Trophoblast cell (in vitro differentiated cells and primary cell): Measurements from ENCODE around the gene HIBCH.
A peak's percentile ranks its signal among the peaks of the same experiment; 100 is the strongest.

Experiments
- DNase-seq, 2 donors: peaks; one replicate each; pipeline ENCODE4 v3.0.0-alpha.2; 2016
- H2AFZ ChIP-seq: 2 replicates; pipeline ENCODE4 v1.6.1; 2013; ENCODE audit warnings: low read length, moderate library complexity, mild to moderate bottlenecking; ENCODE audit not compliant: insufficient read depth, poor library complexity
- H2AK5ac ChIP-seq: 2 replicates; pipeline ENCODE4 v1.6.1; 2013; ENCODE audit warnings: mild to moderate bottlenecking, low read length
- H2BK120ac ChIP-seq: 2 replicates; pipeline ENCODE4 v1.6.1; 2013; ENCODE audit warnings: low read length, mild to moderate bottlenecking, moderate library complexity; ENCODE audit not compliant: insufficient read depth, poor library complexity
- H2BK12ac ChIP-seq: 2 replicates; pipeline ENCODE4 v1.6.1; 2013; ENCODE audit warnings: mild to moderate bottlenecking, low read length, moderate library complexity
- H2BK5ac ChIP-seq: 2 replicates; pipeline ENCODE4 v1.6.1; 2013; ENCODE audit warnings: low read length, low read depth, moderate library complexity, mild to moderate bottlenecking; ENCODE audit not compliant: poor library complexity
- H3K14ac ChIP-seq: 2 replicates; pipeline ENCODE4 v1.6.1; 2013; ENCODE audit warnings: mild to moderate bottlenecking, low read length
- H3K18ac ChIP-seq: 2 replicates; pipeline ENCODE4 v1.6.1; 2013; ENCODE audit warnings: mild to moderate bottlenecking, low read length
- H3K23ac ChIP-seq: 2 replicates; pipeline ENCODE4 v1.6.1; 2013; ENCODE audit warnings: low read length
- H3K27ac ChIP-seq: 2 replicates; pipeline ENCODE4 v1.5.1; 2013; ENCODE audit warnings: low read depth, mild to moderate bottlenecking, inconsistent platforms, low read length, moderate library complexity
- H3K27me3 ChIP-seq: 2 replicates; pipeline ENCODE4 v1.6.1; 2013; ENCODE audit warnings: inconsistent platforms, mild to moderate bottlenecking, low read length, moderate library complexity; ENCODE audit not compliant: insufficient read depth
- H3K36me3 ChIP-seq, 2 experiments: 1 replicate in 1 of 2; 2 replicates in 1 of 2; pipeline ENCODE4 v1.6.1; 2013; ENCODE audit warnings: low read length in 2 of 2, mild to moderate bottlenecking in 2 of 2, moderate library complexity in 1 of 2; ENCODE audit not compliant: insufficient read depth in 2 of 2, control insufficient read depth in 1 of 2
- H3K4ac ChIP-seq: 2 replicates; pipeline ENCODE4 v1.6.1; 2013; ENCODE audit warnings: low read depth, mild to moderate bottlenecking, low read length, moderate library complexity
- H3K4me1 ChIP-seq, 2 experiments: 1 replicate in 1 of 2; 2 replicates in 1 of 2; pipeline ENCODE4 v1.6.1; 2013; ENCODE audit warnings: low read length in 2 of 2, mild to moderate bottlenecking in 2 of 2, moderate library complexity in 1 of 2; ENCODE audit not compliant: insufficient read depth in 2 of 2, control insufficient read depth in 1 of 2
- H3K4me2 ChIP-seq: 2 replicates; pipeline ENCODE4 v1.6.1; 2013; ENCODE audit warnings: inconsistent platforms, mild to moderate bottlenecking, low read length, moderate library complexity
- H3K4me3 ChIP-seq: 2 replicates; pipeline ENCODE4 v1.5.1; 2013; ENCODE audit warnings: mild to moderate bottlenecking, low read depth, low read length, inconsistent platforms
- H3K79me1 ChIP-seq: one replicate; pipeline ENCODE4 v1.6.1; 2013; ENCODE audit warnings: low read length
- H3K79me2 ChIP-seq: 2 replicates; pipeline ENCODE4 v1.6.1; 2013; ENCODE audit warnings: low read length, mild to moderate bottlenecking; ENCODE audit not compliant: control insufficient read depth, insufficient read depth, poor library complexity
- H3K9ac ChIP-seq: 2 replicates; pipeline ENCODE4 v1.6.1; 2013; ENCODE audit warnings: mild to moderate bottlenecking, low read length
- H3K9me3 ChIP-seq: 2 replicates; pipeline ENCODE4 v1.6.1; 2013; ENCODE audit warnings: low read depth, mild to moderate bottlenecking, control low read depth, inconsistent platforms, low read length; ENCODE audit not compliant: insufficient read depth
- H4K12ac ChIP-seq: 2 replicates; pipeline ENCODE4 v1.6.1; 2013; ENCODE audit warnings: low read depth, mild to moderate bottlenecking, low read length, moderate library complexity
- H4K8ac ChIP-seq: 2 replicates; pipeline ENCODE4 v1.6.1; 2013; ENCODE audit warnings: low read depth, mild to moderate bottlenecking, low read length, moderate library complexity
- H4K91ac ChIP-seq: one replicate; pipeline ENCODE4 v1.6.1; 2013; ENCODE audit warnings: low read depth, mild to moderate bottlenecking, low read length, moderate library complexity
- WGBS: extraction: QIAGEN DNeasy Blood & Tissue Kit; methylation state at CpG from one replicate; pipeline ENCODE4 v1.1.7; 2013; ENCODE audit warnings: missing lambda C conversion rate; ENCODE audit not compliant: insufficient read length, insufficient coverage; ENCODE audit errors: extremely low coverage; 5-methylcytosine and 5-hydroxymethylcytosine counted together

HIBCH gene

DNA sequence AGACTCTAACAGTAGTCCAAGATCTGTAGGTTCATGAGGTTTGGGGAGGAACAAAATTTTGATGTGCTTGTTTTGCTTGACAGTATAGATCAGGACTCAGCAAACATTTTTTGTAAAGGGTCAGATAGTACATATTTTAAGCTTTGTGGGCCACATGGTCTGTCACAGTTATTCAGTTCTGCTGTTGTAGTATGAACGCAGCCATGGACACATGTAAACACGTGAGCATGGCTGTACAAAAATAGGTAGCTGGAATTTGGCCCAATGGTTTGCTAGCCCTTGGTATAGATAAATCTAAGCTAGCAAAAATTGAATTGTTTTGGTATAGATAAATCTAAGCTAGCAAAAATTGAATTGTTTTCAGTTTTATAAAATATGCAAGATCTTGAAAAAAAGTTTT lies 120.5 kb downstream of the HIBCH start:
- no peak overlapping the region for H2BK120ac ChIP-seq
- no peaks in the 10 kb centered on the region for H3K79me2 ChIP-seq
- no peak overlapping the region for H2BK12ac ChIP-seq
- no peak overlapping the region for H2AFZ ChIP-seq
- no peaks in the 10 kb centered on the region for H3K4me1 ChIP-seq
- no peak for DNase-seq
- H3K14ac ChIP-seq: no peak overlapping the region
- no peaks in the 10 kb centered on the region for H3K79me1 ChIP-seq
- H3K36me3 ChIP-seq: peaks cover 0 to 2% of the 10 kb centered on the region in 2 experiments
- H4K91ac ChIP-seq: no peak overlapping the region
- H3K4ac ChIP-seq: no peak overlapping the region
- H2BK5ac ChIP-seq: no peak overlapping the region
- no peaks in the 10 kb centered on the region for H3K9me3 ChIP-seq
- no peak overlapping the region for H2AK5ac ChIP-seq
- H3K27me3 ChIP-seq: no peaks in the 10 kb centered on the region
- WGBS: no CpG with 5 or more reads among the region's 2 CpGs
- H3K9ac ChIP-seq: no peak overlapping the region
- no peak overlapping the region for H3K27ac ChIP-seq
- H3K18ac ChIP-seq: no peak overlapping the region
- no peak overlapping the region for H3K4me2 ChIP-seq
- no peak overlapping the region for H4K8ac ChIP-seq
- H4K12ac ChIP-seq: no peak overlapping the region
- H3K4me3 ChIP-seq: no peak overlapping the region
- no peak overlapping the region for H3K23ac ChIP-seq

- no peak for DNase-seq
Observed at GRCh38 chr2:190197143-190197720, 122.4 kb downstream of the HIBCH start.

GRCh38 chr2:190190507-190191162 lies 129.0 kb downstream of the HIBCH start:
- Histone ChIP-seq H3K79me1 (no peaks in the 10 kb centered on the region), H2AK5ac (no peak overlapping the region), H3K36me3 (peaks cover 0 to 2% of the 10 kb centered on the region in 2 experiments), H3K4ac (no peak overlapping the region), H3K9me3 (no peaks in the 10 kb centered on the region), H3K4me2 (no peak overlapping the region), H3K79me2 (no peaks in the 10 kb centered on the region), H3K14ac (no peak overlapping the region), H4K12ac (no peak overlapping the region), H2AFZ (no peak overlapping the region), H3K27me3 (no peaks in the 10 kb centered on the region), H4K91ac (no peak overlapping the region), H2BK12ac (no peak overlapping the region), H3K27ac (no peak overlapping the region), H2BK5ac (no peak overlapping the region), H3K4me1 (no peaks in the 10 kb centered on the region), H3K18ac (no peak overlapping the region), H3K4me3 (no peak overlapping the region), H2BK120ac (no peak overlapping the region), H3K23ac (no peak overlapping the region), H4K8ac (no peak overlapping the region), H3K9ac (no peak overlapping the region)
- no CpG with 5 or more reads among the region's 3 CpGs for WGBS
- peak; percentile 17 to 73 for DNase-seq

More at GRCh38 chr2:190197143-190197720, 122.4 kb downstream of the HIBCH start:
- Histone ChIP-seq H4K12ac (no peak overlapping the region), H4K91ac (no peak overlapping the region), H3K79me1 (no peaks in the 10 kb centered on the region), H3K4me3 (no peak overlapping the region), H3K27ac (no peak overlapping the region), H3K36me3 (peaks cover 0 to 2% of the 10 kb centered on the region in 2 experiments), H3K79me2 (no peaks in the 10 kb centered on the region), H3K23ac (no peak overlapping the region), H3K18ac (no peak overlapping the region), H3K4me1 (no peaks in the 10 kb centered on the region), H3K4me2 (no peak overlapping the region), H3K14ac (no peak overlapping the region), H3K4ac (no peak overlapping the region), H3K9me3 (no peaks in the 10 kb centered on the region), H2BK120ac (no peak overlapping the region), H3K27me3 (no peaks in the 10 kb centered on the region), H2AFZ (no peak overlapping the region), H3K9ac (no peak overlapping the region), H4K8ac (no peak overlapping the region), H2BK12ac (no peak overlapping the region), H2BK5ac (no peak overlapping the region), H2AK5ac (no peak overlapping the region)
- no CpG with 5 or more reads among the region's 5 CpGs for WGBS

DNA sequence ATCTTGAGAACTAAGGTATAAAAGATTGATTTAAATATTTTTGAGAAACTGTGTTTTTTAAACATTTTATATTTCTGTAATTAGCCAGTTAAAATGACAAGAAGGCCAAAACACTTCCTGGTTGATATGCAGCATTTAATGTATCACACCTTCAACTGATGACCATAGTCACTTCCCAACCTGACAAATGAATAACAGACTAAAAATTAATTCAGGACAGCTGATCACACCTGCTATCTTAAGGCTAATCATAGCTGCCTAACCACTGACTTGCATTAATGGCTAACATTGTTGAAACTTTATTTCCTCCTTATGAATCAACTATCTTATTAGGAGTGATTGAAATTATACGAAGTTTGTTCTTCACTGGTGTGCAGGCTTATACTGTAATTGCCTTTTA lies 131.3 kb downstream of the HIBCH start:
- Histone ChIP-seq H2AFZ (no peak overlapping the region), H3K27ac (no peak overlapping the region), H4K12ac (no peak overlapping the region), H3K27me3 (no peaks in the 10 kb centered on the region), H3K23ac (no peak overlapping the region), H3K18ac (no peak overlapping the region), H3K79me2 (no peaks in the 10 kb centered on the region), H3K4me3 (no peak overlapping the region), H3K4ac (no peak overlapping the region), H3K4me1 (no peaks in the 10 kb centered on the region), H4K8ac (no peak overlapping the region), H2AK5ac (no peak overlapping the region), H3K4me2 (no peak overlapping the region), H4K91ac (no peak overlapping the region), H2BK120ac (no peak overlapping the region), H3K79me1 (no peaks in the 10 kb centered on the region), H2BK5ac (no peak overlapping the region), H3K9ac (no peak overlapping the region), H3K9me3 (no peaks in the 10 kb centered on the region), H3K14ac (no peak overlapping the region), H2BK12ac (no peak overlapping the region), H3K36me3 (peaks cover 0 to 2% of the 10 kb centered on the region in 2 experiments)
- no peak for DNase-seq
- WGBS: no CpG with 5 or more reads among the region's 1 CpG
